ENCODE results near the gene PARD3B. TPM values are rescaled to one million over a fixed set of nuclear protein-coding genes. Genes with fewer than 3 reads are reported as not detected.

Gene PARD3B
- total and polyA plus RNA-seq, 2 of the 8 experiments (the other 6 are each of a cell fraction or from before 2014, with no cell fraction given): 1.2 to 5.7 TPM

DNA sequence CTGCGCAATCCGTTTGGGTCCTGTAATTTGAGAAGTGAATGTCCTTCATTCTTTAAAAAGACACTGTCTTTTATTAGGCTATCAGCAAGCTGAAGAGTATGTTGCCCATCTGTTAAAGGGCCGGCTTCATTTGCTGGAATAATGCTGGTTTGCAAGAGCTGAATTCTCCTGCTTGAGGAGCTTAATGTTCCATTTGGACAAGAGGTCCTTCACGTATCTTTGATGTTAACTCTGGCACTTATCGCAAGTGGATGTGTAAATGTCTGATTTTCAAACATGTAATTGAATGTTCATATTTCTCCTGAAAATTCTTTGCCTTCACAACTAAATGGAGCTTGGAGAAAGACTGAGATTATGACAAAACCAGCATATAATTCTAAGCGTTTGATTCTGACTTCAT, 856.2 kb downstream of the PARD3B start:
- Histone ChIP-seq H3K27me3 (replicated peaks in 1 of 4; ENCODE audit: control insufficient read depth in 3 of 4, extremely low read depth in 1 of 4, insufficient read depth in 3 of 4, low read length in 3 of 4) (no peaks in the 10 kb centered on the region), H3K18ac (ENCODE audit: extremely low read depth, low read length) (no peak overlapping the region), H3K23ac (ENCODE audit: insufficient read length) (no peak overlapping the region), H3K9me3 (ENCODE audit: insufficient read depth in 2 of 2, low read depth in 1 of 2, low read length in 1 of 2) (no peaks in the 10 kb centered on the region), H3K79me1 (ENCODE audit: low read depth, low read length) (no peaks in the 10 kb centered on the region), H2AK5ac (ENCODE audit: low read depth, low read length) (no peak overlapping the region), H3K79me2 (ENCODE audit: control insufficient read depth in 1 of 2, insufficient read depth in 2 of 2, low read length in 2 of 2) (no peaks in the 10 kb centered on the region), H4K8ac (ENCODE audit: extremely low read depth, insufficient read depth, low read length) (no peak overlapping the region), H3K36me3 (ENCODE audit: control insufficient read depth in 2 of 4, insufficient read depth in 4 of 4, low read length in 3 of 4) (no peaks in the 10 kb centered on the region), H3K4ac (replicated peaks; ENCODE audit: insufficient read length, low read depth, low read length) (no peak overlapping the region), H2BK120ac (replicated peaks; ENCODE audit: low read depth, low read length) (no peak overlapping the region), H3K9ac (replicated peaks in 1 of 4; ENCODE audit: extremely low read depth in 1 of 4, low read depth in 3 of 4, low read length in 3 of 4) (no peak overlapping the region), H3K23me2 (ENCODE audit: low read depth, low read length) (no peaks in the 10 kb centered on the region), H2BK20ac (ENCODE audit: low read length) (no peak overlapping the region), H2AFZ (ENCODE audit: low read length) (no peak overlapping the region), H2BK15ac (ENCODE audit: low read length) (no peak overlapping the region), H4K91ac (replicated peaks; ENCODE audit: insufficient read length, low read length) (no peak overlapping the region), H4K5ac (ENCODE audit: insufficient read length, low read depth, low read length) (no peak overlapping the region), H3K27ac (ENCODE audit: low read depth, low read length) (no peak overlapping the region), H3K56ac (replicated peaks; ENCODE audit: insufficient read length, low read depth, low read length) (no peak overlapping the region), H3K4me3 (ENCODE audit: extremely low read depth in 1 of 4, insufficient read depth in 2 of 4, low read depth in 3 of 4, low read length in 4 of 4) (no peak overlapping the region), H3K14ac (ENCODE audit: insufficient read length) (no peak overlapping the region), H3K4me2 (ENCODE audit: insufficient read depth in 1 of 2, low read depth in 2 of 2, low read length in 2 of 2) (no peak overlapping the region), H2BK12ac (ENCODE audit: low read depth, low read length) (no peak overlapping the region), H4K20me1 (replicated peaks in 1 of 2; ENCODE audit: control insufficient read depth in 1 of 2, insufficient read depth in 2 of 2, low read length in 2 of 2) (no peaks in the 10 kb centered on the region), H2BK5ac (ENCODE audit: low read depth, low read length) (no peak overlapping the region), H3K4me1 (replicated peaks in 1 of 4; ENCODE audit: control insufficient read depth in 3 of 4, insufficient read depth in 4 of 4, low read length in 3 of 4) (no peaks in the 10 kb centered on the region)
- ChIA-PET POLR2A (ENCODE audit: partially characterized antibody) (no interaction called here), CTCF (ENCODE audit: partially characterized antibody) (interaction anchor here (1.0 to 1.5 kb wide), 6 partner anchors 9 to 274 kb away, joined by 3 to 7 read pairs (median 4); no protein-coding TSS in a partner anchor)
- DNase-seq (ENCODE audit: low read depth in 1 of 2, low spot score in 2 of 2) (no peak), FAIRE-seq (no peak)
- 90% methylated on average over 6 of the region's 6 CpGs; no CpG with 5 or more reads in 1 of the 2 experiments for WGBS, 2 experiments (ENCODE audit: extremely low coverage in 1 of 2, insufficient coverage in 1 of 2, insufficient read length in 1 of 2, insufficient replicate concordance in 2 of 2, low coverage in 1 of 2, low lambda C conversion rate in 2 of 2, missing lambda C conversion rate in 1 of 2)
- TF ChIP-seq RFX5 (IDR thresholded peaks at IDR 0.05; ENCODE audit: borderline replicate concordance, low read depth, low read length): no peak

All from H1 (cell line).